ENCODE measurements around the gene STEAP4. TPM values are rescaled to one million over a fixed set of nuclear protein-coding genes. Genes with fewer than 3 reads are reported as not detected.

Gene STEAP4
- total and polyA plus RNA-seq, 9 of the 15 experiments (the other 6 are each of a cell fraction or from before 2014, with no cell fraction given): 0.07 TPM; not detected in 8

GRCh38 chr7:88233828-88234227 is 72.9 kb downstream of the STEAP4 start (continued):
- no peak for TF ChIP-seq CTCFL (IDR thresholded peaks at IDR 0.05; ENCODE audit: borderline replicate concordance, insufficient read depth, low read depth, low read length, poor library complexity, severe bottlenecking)
- TF ChIP-seq KDM1A (IDR thresholded peaks at IDR 0.05): no peak
- TF ChIP-seq PHB (CRISPR knock-in tag; IDR thresholded peaks at IDR 0.05): no peak
- no peak for TF ChIP-seq SAFB (IDR thresholded peaks at IDR 0.05; ENCODE audit: borderline replicate concordance, low read depth, low read length)
- no peak for TF ChIP-seq PHF8 (IDR thresholded peaks at IDR 0.05; ENCODE audit: borderline replicate concordance, low read length)
- TF ChIP-seq CLOCK (CRISPR knock-in tag; IDR thresholded peaks at IDR 0.05; ENCODE audit: borderline replicate concordance): no peak
- no peak for TF ChIP-seq RFX5 (IDR thresholded peaks at IDR 0.05; ENCODE audit: low read depth, low read length)
- no peak for TF ChIP-seq POLR3A (IDR thresholded peaks at IDR 0.05; ENCODE audit: borderline replicate concordance, extremely low read depth, insufficient read depth, insufficient read length)
- peak; percentile 45 to 84; a peak in 2 of 4 replicates for TF ChIP-seq TRIM24 (IDR thresholded peaks at IDR 0.05)
- TF ChIP-seq RBM17 (IDR thresholded peaks at IDR 0.05; ENCODE audit: borderline replicate concordance, low read depth, low read length): no peak
- TF ChIP-seq ZNF174 (CRISPR knock-in tag; IDR thresholded peaks at IDR 0.05): no peak
- TF ChIP-seq, protein P1, sequence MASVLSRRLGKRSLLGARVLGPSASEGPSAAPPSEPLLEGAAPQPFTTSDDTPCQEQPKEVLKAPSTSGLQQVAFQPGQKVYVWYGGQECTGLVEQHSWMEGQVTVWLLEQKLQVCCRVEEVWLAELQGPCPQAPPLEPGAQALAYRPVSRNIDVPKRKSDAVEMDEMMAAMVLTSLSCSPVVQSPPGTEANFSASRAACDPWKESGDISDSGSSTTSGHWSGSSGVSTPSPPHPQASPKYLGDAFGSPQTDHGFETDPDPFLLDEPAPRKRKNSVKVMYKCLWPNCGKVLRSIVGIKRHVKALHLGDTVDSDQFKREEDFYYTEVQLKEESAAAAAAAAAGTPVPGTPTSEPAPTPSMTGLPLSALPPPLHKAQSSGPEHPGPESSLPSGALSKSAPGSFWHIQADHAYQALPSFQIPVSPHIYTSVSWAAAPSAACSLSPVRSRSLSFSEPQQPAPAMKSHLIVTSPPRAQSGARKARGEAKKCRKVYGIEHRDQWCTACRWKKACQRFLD (CRISPR knock-in tag; IDR thresholded peaks at IDR 0.05): no peak
- no peak for TF ChIP-seq STAT6 (CRISPR knock-in tag; IDR thresholded peaks at IDR 0.05)
- TF ChIP-seq KLF13 (tag; IDR thresholded peaks at IDR 0.05; ENCODE audit: borderline replicate concordance, low read depth): no peak
- TF ChIP-seq, protein P2, sequence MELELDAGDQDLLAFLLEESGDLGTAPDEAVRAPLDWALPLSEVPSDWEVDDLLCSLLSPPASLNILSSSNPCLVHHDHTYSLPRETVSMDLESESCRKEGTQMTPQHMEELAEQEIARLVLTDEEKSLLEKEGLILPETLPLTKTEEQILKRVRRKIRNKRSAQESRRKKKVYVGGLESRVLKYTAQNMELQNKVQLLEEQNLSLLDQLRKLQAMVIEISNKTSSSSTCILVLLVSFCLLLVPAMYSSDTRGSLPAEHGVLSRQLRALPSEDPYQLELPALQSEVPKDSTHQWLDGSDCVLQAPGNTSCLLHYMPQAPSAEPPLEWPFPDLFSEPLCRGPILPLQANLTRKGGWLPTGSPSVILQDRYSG (tag; conservative IDR thresholded peaks at IDR 0.05; ENCODE audit: low read depth): no peak
- TF ChIP-seq HNRNPLL (IDR thresholded peaks at IDR 0.05; ENCODE audit: low read depth, low read length, poor library complexity, severe bottlenecking): no peak
- TF ChIP-seq FOXA3 (CRISPR knock-in tag; conservative IDR thresholded peaks at IDR 0.05 in 1 of 2, IDR thresholded peaks at IDR 0.05 in 1 of 2): no peak
- no peak for TF ChIP-seq NUFIP1 (IDR thresholded peaks at IDR 0.05; ENCODE audit: partially characterized antibody)
